H1 (cell line): Measurements from ENCODE around the gene STIM1. TPM values are rescaled to one million over a fixed set of nuclear protein-coding genes. Genes with fewer than 3 reads are reported as not detected.
A peak's percentile ranks its signal among the peaks of the same experiment; 100 is the strongest.
"Not testable (repeated sequence)": the region's sequence is repeated elsewhere in the genome, so short reads cannot be mapped to it uniquely, and the experiment has no call there.

Experiments
- CTCF ChIA-PET: fragments of 300-600 bp; sonication (Branson Sonifier 250); formaldehyde crosslinking; loops from one replicate; lab custom pipeline; 2021; ENCODE audit not compliant: partially characterized antibody; lab: Charles Lee
- POLR2A ChIA-PET: fragments of 300-600 bp; sonication (Branson Sonifier 250); formaldehyde crosslinking; loops from one replicate; lab custom pipeline; 2021; ENCODE audit warnings: inconsistent platforms; ENCODE audit not compliant: partially characterized antibody; lab: Charles Lee
- DNase-seq, 2 experiments: peaks; one replicate each; pipeline versions ENCODE4 v3.0.0 to v3.0.0-alpha.2; 2010 to 2022; ENCODE audit warnings: low spot score in 2 of 2, low read depth in 1 of 2, mixed read lengths in 1 of 2
- FAIRE-seq: peaks from 2 replicates; lab custom pipeline; 2011; peaks lifted over from hg19 to GRCh38; lab: Jason Lieb, UNC
- H2AFZ ChIP-seq: 2 replicates; pipeline ENCODE4 v1.8.1; 2012; ENCODE audit warnings: low read length, inconsistent platforms
- H2AK5ac ChIP-seq: 2 replicates; pipeline ENCODE4 v1.6.1; 2013; ENCODE audit warnings: low read depth, low read length
- H2BK120ac ChIP-seq: replicated peaks from 2 replicates; pipeline ENCODE3; 2013; ENCODE audit warnings: low read depth, low read length, inconsistent platforms
- H2BK12ac ChIP-seq: 2 replicates; pipeline ENCODE4 v1.6.1; 2013; ENCODE audit warnings: low read depth, low read length
- H2BK15ac ChIP-seq: 2 replicates; pipeline ENCODE4 v1.6.1; 2013; ENCODE audit warnings: low read length
- H2BK20ac ChIP-seq: 2 replicates; pipeline ENCODE4 v1.6.1; 2013; ENCODE audit warnings: low read length
- H2BK5ac ChIP-seq: 2 replicates; pipeline ENCODE4 v1.6.1; 2013; ENCODE audit warnings: low read depth, low read length
- H3K14ac ChIP-seq: 2 replicates; pipeline ENCODE4 v1.6.1; 2013; ENCODE audit warnings: inconsistent platforms; ENCODE audit not compliant: insufficient read length
- H3K18ac ChIP-seq: 2 replicates; pipeline ENCODE4 v1.6.1; 2013; ENCODE audit warnings: low read length; ENCODE audit errors: extremely low read depth
- H3K23ac ChIP-seq: 2 replicates; pipeline ENCODE4 v1.6.1; 2013; ENCODE audit warnings: inconsistent platforms; ENCODE audit not compliant: insufficient read length
- H3K23me2 ChIP-seq: 2 replicates; pipeline ENCODE4 v1.6.1; 2013; ENCODE audit warnings: low read depth, low read length
- H3K27ac ChIP-seq: 2 replicates; pipeline ENCODE4 v1.6.1; 2011; ENCODE audit warnings: low read depth, low read length, inconsistent platforms
- H3K27me3 ChIP-seq, 4 experiments: replicated peaks in 1 of 4; 1 replicate in 1 of 4; 2 replicates in 3 of 4; pipeline versions ENCODE4 v1.6.1 to v1.8.1; 2011 to 2013; ENCODE audit warnings: low read length in 3 of 4, mild to moderate bottlenecking in 3 of 4, inconsistent platforms in 2 of 4, mixed read lengths in 2 of 4, moderate library complexity in 1 of 4; ENCODE audit not compliant: control insufficient read depth in 3 of 4, insufficient read depth in 3 of 4; ENCODE audit errors: extremely low read depth in 1 of 4
- H3K36me3 ChIP-seq, 4 experiments: 2 replicates each; pipeline versions ENCODE4 v1.6.1 to v1.8.1; 2011 to 2013; ENCODE audit warnings: mild to moderate bottlenecking in 4 of 4, low read length in 3 of 4, moderate library complexity in 2 of 4, control low read depth in 1 of 4, inconsistent platforms in 1 of 4; ENCODE audit not compliant: insufficient read depth in 4 of 4, control insufficient read depth in 2 of 4
- H3K4ac ChIP-seq: replicated peaks from 2 replicates; pipeline ENCODE3; 2013; ENCODE audit warnings: low read length, low read depth, mixed read lengths, inconsistent platforms; ENCODE audit not compliant: insufficient read length
- H3K4me1 ChIP-seq, 4 experiments: replicated peaks in 1 of 4; 1 replicate in 1 of 4; 2 replicates in 3 of 4; pipeline versions ENCODE4 v1.6.1 to v1.8.1; 2011 to 2013; ENCODE audit warnings: low read length in 3 of 4, inconsistent platforms in 2 of 4, mixed read lengths in 1 of 4; ENCODE audit not compliant: insufficient read depth in 4 of 4, control insufficient read depth in 3 of 4
- H3K4me2 ChIP-seq, 2 experiments: 2 replicates each; pipeline versions ENCODE4 v1.6.1 to v1.8.1; 2011 to 2013; ENCODE audit warnings: low read depth in 2 of 2, low read length in 2 of 2, control low read depth in 1 of 2, inconsistent platforms in 1 of 2, mild to moderate bottlenecking in 1 of 2; ENCODE audit not compliant: insufficient read depth in 1 of 2
- H3K4me3 ChIP-seq, 4 experiments: fragments of 200-600, 300-600 bp in 1 of 4; sonication (generic), shearing (Covaris generic), sonication (Bioruptor Twin) in 1 of 4; 2 replicates each; pipeline versions ENCODE4 v1.5.1 to v1.8.1; 2011 to 2016; ENCODE audit warnings: low read length in 4 of 4, low read depth in 3 of 4, control low read depth in 2 of 4, inconsistent platforms in 2 of 4, mild to moderate bottlenecking in 2 of 4, mixed read lengths in 1 of 4, moderate library complexity in 1 of 4; ENCODE audit not compliant: insufficient read depth in 2 of 4; ENCODE audit errors: extremely low read depth in 1 of 4
- H3K56ac ChIP-seq: replicated peaks from 2 replicates; pipeline ENCODE3; 2013; ENCODE audit warnings: low read depth, mild to moderate bottlenecking, mixed read lengths, low read length, inconsistent platforms; ENCODE audit not compliant: insufficient read length
- H3K79me1 ChIP-seq: 2 replicates; pipeline ENCODE4 v1.6.1; 2013; ENCODE audit warnings: low read depth, low read length, control low read depth
- H3K79me2 ChIP-seq, 2 experiments: 2 replicates each; pipeline versions ENCODE4 v1.6.1 to v1.8.1; 2012 to 2013; ENCODE audit warnings: low read length in 2 of 2, mild to moderate bottlenecking in 2 of 2, inconsistent platforms in 1 of 2; ENCODE audit not compliant: insufficient read depth in 2 of 2, control insufficient read depth in 1 of 2
- H3K9ac ChIP-seq, 4 experiments: replicated peaks in 1 of 4; 1 replicate in 1 of 4; 2 replicates in 3 of 4; pipeline versions ENCODE4 v1.6.1 to v1.8.1; 2011 to 2013; ENCODE audit warnings: low read depth in 3 of 4, low read length in 3 of 4, control low read depth in 2 of 4, mild to moderate bottlenecking in 2 of 4, moderate library complexity in 2 of 4, inconsistent platforms in 1 of 4; ENCODE audit errors: extremely low read depth in 1 of 4
- H3K9me3 ChIP-seq, 2 experiments: 2 replicates each; pipeline versions ENCODE4 v1.6.1 to v1.8.1; 2012 to 2013; ENCODE audit warnings: mild to moderate bottlenecking in 2 of 2, moderate library complexity in 2 of 2, control low read depth in 1 of 2, inconsistent platforms in 1 of 2, low read depth in 1 of 2, low read length in 1 of 2, mixed read lengths in 1 of 2; ENCODE audit not compliant: insufficient read depth in 2 of 2
- H4K20me1 ChIP-seq, 2 experiments: replicated peaks in 1 of 2; 2 replicates each; pipeline versions ENCODE3 to v1.8.1; 2011 to 2013; ENCODE audit warnings: inconsistent platforms in 2 of 2, low read length in 2 of 2, mild to moderate bottlenecking in 1 of 2; ENCODE audit not compliant: insufficient read depth in 2 of 2, control insufficient read depth in 1 of 2
- H4K5ac ChIP-seq: 2 replicates; pipeline ENCODE4 v1.6.1; 2013; ENCODE audit warnings: low read length, low read depth, mixed read lengths, inconsistent platforms; ENCODE audit not compliant: insufficient read length
- H4K8ac ChIP-seq: 2 replicates; pipeline ENCODE4 v1.8.0; 2013; ENCODE audit warnings: mild to moderate bottlenecking, moderate library complexity, low read length, inconsistent platforms; ENCODE audit not compliant: insufficient read depth; ENCODE audit errors: extremely low read depth
- H4K91ac ChIP-seq: replicated peaks from 2 replicates; pipeline ENCODE3; 2013; ENCODE audit warnings: low read length, mixed read lengths, inconsistent platforms; ENCODE audit not compliant: insufficient read length
- WGBS, 2 experiments: shearing (Covaris generic) in 1 of 2; methylation state at CpG; one replicate each; pipeline versions ENCODE4 v1.1.6 to v1.1.7; 2013 to 2015; ENCODE audit warnings: low lambda C conversion rate in 2 of 2, mixed read lengths in 2 of 2, inconsistent platforms in 1 of 2, low coverage in 1 of 2, missing lambda C conversion rate in 1 of 2; ENCODE audit not compliant: insufficient replicate concordance in 2 of 2, insufficient coverage in 1 of 2, insufficient read length in 1 of 2; ENCODE audit errors: extremely low coverage in 1 of 2, missing lambda C conversion rate in 1 of 2; 5-methylcytosine and 5-hydroxymethylcytosine counted together
- polyA plus RNA-seq, 7 experiments: library from polyadenylated mRNA; depleted of rRNA in 3 of 7; stranded (reverse) in 5 of 7; unstranded in 2 of 7; fragments of >200 nt in 5 of 7; fragments of 200-250 nt in 2 of 7; gene quantifications; 1 replicate in 5 of 7; 2 replicates in 1 of 7; 4 replicates in 1 of 7; pipeline versions ENCODE4 v1.2.1 to v1.2.3, GENCODE V29; 2011 to 2013; ENCODE audit warnings: missing spikeins in 2 of 7, mixed read lengths in 2 of 7
- total RNA-seq: library from RNA; stranded (reverse); fragmentation: NEBNext Ultra II Directional; extraction: Animal tissue kit (Norgen Biotek cat#: 25700); gene quantifications from 2 replicates; pipeline ENCODE4 v1.2.1, GENCODE V29; 2021

STIM1 gene
- total and polyA plus RNA-seq, 2 of the 8 experiments (the other 6 are each of a cell fraction or from before 2014, with no cell fraction given) = 11.1 to 12.2 TPM

DNA sequence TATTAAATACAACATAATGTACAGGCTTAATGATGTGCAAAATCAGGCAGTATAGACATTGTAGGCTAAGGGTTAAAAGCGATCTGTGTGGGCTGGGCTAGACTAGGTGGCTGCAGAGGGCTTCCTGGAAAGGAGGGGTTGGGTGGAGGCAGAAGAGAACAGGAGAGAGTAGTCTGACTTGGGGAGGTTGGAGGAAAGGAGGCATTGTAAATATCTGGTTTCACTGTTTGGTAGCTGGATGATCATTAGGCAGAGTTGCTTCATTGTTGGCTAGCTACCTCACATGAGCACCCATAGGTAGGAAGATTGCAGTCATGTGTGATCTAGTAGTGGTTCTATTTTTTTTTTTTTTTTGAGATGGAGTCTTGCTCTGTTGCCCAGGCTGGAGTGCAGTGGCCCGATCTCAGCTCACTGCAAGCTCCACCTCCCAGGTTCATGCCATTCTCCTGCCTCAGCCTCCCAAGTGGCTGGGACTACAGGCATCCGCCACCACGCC lies 5.5 kb downstream of the STIM1 start:
- H2BK20ac ChIP-seq, H3K23me2 ChIP-seq, H3K4me2 ChIP-seq, H4K5ac ChIP-seq, DNase-seq, H4K20me1 ChIP-seq, POLR2A ChIA-PET, H2BK12ac ChIP-seq, H3K79me2 ChIP-seq, H3K14ac ChIP-seq, H3K9me3 ChIP-seq, H3K4me3 ChIP-seq, H3K56ac ChIP-seq, H4K91ac ChIP-seq, FAIRE-seq, H3K9ac ChIP-seq, H3K23ac ChIP-seq, H3K27ac ChIP-seq, H3K36me3 ChIP-seq, H3K18ac ChIP-seq, H2AK5ac ChIP-seq, H4K8ac ChIP-seq, H3K79me1 ChIP-seq, H2BK120ac ChIP-seq, H2BK5ac ChIP-seq, H2AFZ ChIP-seq, H3K4ac ChIP-seq: not testable (repeated sequence)
- WGBS, 2 experiments = 83% methylated on average over 4 of the region's 4 CpGs; no CpG with 5 or more reads in 1 of the 2 experiments
- CTCF ChIA-PET = interaction anchor here (0.6 to 4.9 kb wide), 6 partner anchors 10 to 212 kb away, joined by 3 to 30 read pairs (median 4); no protein-coding TSS in a partner anchor
- Histone ChIP-seq H2BK15ac (0 out of 2 replicates have a peak overlapping the region, but pooled peaks have one; percentile 16), H3K27me3 (peaks cover 0 to 11% (median 7%) of the 10 kb centered on the region in 4 experiments; a peak in 5 of 7 replicates), H3K4me1 (peaks cover 6 to 16% (median 9%) of the 10 kb centered on the region in 4 experiments; a peak in 5 of 7 replicates)
